HG02610 (cell line): Measurements from ENCODE around the gene URM1.
"Not testable (repeated sequence)": the region's sequence is repeated elsewhere in the genome, so short reads cannot be mapped to it uniquely, and the experiment has no call there.

Source experiments
- ATAC-seq: cut with Tn5 transposase; IDR thresholded peaks from one replicate; pipeline ENCODE4 v1.9.1; 2021; ENCODE audit warnings: mild to moderate bottlenecking, moderate library complexity; ENCODE audit not compliant: unreplicated experiment

Gene URM1

DNA sequence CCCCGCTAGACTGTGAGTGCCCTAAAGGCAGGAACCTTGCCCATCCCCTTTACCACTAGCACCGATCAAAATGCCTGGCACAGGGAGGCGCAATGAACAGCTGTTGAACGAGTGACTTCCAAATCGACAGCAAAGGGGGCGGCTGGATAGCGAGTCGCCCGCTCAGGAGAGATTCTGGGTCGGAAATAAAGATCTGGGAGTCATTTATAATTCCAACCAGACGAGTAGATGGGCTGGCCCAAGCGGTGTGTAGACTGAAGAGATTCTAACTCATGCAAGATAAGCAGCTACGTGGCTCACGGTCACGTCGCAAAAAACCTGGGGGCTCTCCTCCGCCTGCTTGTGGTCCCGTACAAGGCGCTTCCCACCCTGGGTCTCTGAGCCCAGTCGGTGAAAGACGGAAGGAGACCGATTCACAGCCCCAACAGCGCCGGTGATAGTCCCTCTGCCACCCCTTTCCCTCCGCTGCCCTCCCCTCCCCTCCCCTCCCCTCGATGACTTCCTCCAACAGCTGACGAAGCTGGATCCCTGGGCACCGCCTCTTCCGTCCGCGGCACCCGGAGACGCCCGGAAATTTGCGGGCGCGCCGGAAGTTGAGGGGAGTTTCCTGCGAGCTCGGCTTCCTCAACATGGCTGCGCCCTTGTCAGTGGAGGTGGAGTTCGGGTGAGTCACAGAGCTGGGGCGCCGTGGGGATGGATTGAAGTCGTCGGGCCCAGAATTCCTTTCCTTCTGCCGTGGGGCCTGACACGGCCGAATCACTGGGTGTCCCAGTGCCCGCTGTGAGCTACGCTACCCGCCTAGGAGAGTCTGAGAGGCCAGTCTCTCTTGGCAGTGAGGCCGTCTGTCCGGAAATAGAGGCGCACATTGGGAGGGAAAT lies at the start of gene URM1:
Gene URM1 (plus strand): TSS at position 623 of the 878 bp plus-strand sequence. CDS start 7 bp downstream, at position 630.
- ATAC-seq, result peak; percentile 83

DNA sequence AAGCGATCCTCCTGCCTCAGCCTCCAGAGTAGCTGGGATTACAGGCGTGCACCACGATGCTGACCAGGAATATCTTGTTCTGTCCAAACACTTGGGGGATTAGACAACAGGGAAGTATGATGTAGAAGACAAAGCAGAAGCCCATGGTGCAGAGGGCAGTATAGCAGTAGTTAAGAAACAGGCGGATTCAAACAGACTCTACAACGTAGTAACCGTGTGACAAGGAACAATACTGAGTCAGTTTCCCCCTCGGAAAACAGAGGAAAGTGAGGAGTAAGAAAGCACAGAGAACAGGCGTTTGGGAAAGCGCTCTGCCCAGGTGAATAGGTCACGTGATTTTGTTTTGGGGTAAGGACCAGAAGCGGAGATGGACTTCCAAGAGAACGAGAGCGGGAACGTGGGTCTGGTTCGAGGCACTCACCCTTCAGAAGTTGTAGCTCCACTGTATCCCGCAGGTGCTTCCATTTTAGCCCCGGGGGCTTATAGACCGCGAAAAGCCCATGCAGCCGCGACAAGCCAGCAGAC lies 49.2 kb upstream of the URM1 start:
- no peak for ATAC-seq

DNA sequence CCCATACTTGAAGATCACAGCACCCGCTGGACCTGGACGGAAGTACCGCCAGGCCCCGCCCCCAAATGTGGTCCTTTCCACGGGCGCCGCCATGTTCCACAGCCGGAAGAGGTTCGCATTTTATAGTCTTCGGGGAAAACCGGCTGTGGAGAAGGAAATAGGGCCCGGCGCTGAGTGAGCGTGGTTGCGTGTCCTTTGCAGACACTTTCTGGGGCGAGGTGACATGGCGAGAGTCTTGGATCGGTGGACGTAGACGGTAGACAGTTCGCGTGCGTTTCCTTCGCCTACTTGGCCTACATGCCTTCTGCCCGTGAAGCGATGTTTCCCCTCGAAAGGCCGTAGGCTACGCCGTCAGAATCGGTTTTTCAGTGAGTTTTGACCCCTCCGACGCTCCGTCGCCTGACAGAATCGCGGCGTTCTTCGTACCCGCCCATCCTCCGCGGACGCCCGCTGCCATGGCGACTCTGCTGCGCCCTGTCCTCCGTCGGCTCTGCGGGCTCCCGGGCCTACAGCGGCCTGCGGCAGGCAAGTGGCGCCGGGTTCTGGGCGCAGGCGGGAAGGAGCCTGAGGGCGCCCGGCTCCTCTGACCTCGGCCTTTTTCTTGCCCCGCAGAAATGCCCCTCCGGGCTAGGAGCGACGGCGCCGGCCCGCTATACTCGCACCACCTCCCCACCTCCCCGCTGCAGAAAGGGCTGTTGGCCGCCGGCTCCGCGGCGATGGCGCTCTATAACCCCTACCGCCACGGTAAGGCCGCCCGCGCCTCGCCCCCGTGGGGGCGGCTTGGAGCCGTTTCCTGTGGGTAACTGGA lies 48.6 kb upstream of the URM1 start, which contains the start of the genes COQ4 and TRUB2:
Gene COQ4 (plus strand): TSS at position 436 of the 808 bp plus-strand sequence. CDS start 20 bp downstream, at position 456.
Gene TRUB2 (minus strand): TSS at position 44 of the 808 bp plus-strand sequence. CDS start 39 bp downstream, at position 5.
- peak; percentile 82 for ATAC-seq

DNA sequence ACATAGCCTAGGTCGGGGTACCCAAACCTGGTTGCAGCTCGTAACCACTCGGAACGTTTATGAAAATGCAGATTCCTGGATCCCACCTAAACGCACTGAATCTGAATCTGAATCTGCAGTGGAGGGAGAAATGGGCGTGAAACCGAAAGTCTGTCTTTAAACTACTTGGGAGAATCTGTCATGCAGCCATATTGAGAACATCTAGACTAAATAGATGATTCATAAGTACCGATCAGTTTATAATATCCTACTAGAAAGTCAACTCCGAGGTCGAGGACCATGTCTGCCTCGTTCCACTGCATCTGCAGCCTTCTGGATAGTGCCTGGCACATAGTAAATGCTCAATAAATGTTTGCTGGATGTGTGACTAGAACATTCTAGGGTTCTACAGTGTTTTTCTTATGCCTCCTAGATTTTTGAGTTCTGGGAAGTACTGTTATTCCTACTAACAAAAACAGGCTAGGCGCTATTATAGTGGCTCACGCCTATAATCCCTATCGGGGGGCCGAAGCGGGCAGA lies 47.9 kb upstream of the URM1 start:
- ATAC-seq, result no peak

DNA sequence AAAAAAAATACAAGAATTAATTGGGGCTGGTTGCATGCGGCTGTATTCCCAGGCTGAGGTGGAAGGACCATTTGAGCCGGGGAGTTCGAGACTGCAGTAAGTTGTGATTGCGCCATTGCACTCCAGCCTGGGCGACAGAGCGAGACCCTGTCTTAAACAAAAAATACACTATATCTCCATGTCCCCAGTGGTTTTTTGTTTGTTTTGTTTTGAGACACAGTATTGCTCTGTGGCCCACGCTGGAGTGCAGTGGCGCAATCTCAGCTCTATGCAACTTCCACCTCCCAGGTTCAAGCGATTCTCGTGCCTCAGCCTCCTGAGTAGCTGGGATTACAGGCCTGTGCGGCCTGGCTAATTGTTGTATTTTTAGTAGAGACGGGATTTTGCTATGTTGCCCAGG lies 47.4 kb upstream of the URM1 start:
- no peak for ATAC-seq

DNA sequence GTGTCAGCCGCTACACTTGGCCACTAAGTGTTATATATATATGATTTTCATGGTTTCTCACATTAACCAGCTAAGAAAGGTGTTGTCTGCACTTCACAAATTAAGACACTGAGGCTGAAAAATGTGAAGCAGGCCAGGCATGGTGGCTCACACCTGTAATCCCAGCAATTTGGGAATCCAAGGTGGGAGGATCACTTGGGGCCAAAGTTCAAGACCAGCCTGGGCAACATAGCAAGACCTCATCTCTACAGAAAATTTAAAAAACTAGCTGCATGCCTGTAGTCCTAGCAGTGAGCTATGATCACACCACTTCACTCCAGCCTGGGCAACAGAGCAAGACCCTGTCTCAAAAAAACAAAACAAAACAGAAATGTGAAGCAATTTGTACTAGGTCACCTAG lies 46.8 kb upstream of the URM1 start:
- ATAC-seq, result no peak

DNA sequence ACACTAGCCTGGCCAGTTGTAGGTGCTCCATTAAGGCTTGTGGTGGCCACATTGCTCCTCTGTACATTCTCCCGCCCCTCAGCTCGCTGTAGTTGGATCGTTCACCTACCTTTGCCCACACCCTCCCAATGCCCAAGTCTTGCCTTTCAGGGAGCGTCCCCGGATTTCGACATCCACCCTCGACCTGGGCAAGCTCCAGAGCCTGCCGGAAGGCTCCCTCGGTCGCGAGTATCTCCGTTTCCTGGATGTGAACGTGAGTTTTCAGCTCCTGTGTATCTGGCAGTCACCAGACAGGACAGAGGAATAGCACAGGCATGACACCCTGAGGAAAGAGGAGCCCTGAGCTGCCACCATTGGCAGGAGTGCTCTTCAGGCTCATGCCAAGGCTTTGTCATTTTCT lies 45.5 kb upstream of the URM1 start:
- no peak for ATAC-seq

DNA sequence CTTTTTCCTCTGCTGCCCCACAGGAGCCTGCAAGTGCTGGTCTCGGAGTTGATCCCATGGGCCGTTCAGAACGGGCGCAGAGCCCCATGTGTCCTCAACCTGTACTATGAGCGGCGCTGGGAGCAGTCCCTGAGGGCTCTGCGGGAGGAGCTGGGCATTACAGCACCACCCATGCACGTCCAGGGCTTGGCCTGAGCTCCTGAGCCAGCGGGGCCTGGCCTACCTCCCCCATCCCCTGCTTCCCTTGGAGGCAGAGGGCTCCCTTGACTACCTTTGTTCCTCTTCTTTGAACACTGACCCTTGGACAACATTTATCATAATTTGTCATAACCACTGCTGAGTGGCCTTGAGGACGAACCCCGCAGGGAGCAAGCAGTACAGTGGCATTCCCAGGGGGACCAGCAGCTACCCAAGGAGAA lies 37.7 kb upstream of the URM1 start:
- ATAC-seq, result no peak

DNA sequence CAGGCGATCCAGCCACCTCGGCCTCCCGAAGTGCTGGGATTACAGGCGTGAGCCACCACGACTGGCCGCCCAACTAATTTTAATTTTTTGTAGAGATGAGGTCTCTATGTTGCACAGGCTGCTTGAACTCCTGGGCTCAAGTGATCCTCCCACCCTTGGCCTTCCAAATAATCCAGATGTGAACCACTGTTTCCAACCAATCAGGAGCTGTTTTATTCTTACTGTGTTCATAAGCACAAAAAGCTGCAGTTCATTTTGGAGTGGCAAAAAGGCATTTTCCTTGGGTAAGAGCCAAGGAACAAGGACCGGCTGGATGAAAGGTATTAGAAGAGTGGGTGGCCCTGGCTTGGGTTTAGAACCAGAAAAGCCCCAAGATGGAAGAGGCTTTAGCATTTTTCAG lies 36.0 kb upstream of the URM1 start:
- no peak for ATAC-seq

DNA sequence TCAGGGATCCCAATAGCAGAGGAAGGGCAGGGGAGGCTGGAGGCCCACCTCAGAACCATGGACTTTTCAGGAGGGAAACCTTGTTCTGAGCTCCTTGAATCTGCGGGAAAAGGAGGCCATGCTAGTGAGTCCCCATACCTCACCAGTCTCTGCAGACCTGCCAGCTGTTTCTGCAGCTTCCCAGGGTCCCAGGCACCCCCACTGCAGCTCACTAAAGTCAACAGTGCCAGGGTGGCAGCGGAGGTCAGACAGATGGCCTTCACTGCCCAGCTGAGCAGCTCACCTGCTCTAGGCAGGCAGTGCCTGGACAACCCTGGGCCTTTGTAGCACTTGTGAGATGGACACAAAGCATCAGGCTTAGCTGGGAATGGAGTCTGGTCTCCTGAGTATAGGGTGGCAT lies 35.3 kb upstream of the URM1 start:
- ATAC-seq, result no peak

DNA sequence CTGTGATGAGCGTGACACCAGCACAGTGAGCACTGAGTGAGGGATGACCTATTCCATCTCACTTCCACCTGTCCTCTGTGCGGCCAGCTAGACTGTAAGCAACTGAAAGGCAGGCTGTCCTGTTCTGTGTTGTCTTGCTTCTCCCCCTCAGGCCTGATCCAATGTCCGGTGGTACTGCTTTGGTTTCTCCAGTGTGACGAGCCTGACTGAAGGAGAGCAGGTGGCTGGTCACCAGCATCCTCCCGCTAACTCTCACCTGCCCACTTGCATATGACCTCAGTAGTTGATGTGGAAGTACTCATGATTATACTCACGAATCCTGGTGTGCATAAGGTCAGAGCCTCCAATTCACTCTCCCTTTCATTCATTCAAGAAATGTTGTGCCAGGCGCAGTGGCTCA lies 33.2 kb upstream of the URM1 start:
- no peak for ATAC-seq

DNA sequence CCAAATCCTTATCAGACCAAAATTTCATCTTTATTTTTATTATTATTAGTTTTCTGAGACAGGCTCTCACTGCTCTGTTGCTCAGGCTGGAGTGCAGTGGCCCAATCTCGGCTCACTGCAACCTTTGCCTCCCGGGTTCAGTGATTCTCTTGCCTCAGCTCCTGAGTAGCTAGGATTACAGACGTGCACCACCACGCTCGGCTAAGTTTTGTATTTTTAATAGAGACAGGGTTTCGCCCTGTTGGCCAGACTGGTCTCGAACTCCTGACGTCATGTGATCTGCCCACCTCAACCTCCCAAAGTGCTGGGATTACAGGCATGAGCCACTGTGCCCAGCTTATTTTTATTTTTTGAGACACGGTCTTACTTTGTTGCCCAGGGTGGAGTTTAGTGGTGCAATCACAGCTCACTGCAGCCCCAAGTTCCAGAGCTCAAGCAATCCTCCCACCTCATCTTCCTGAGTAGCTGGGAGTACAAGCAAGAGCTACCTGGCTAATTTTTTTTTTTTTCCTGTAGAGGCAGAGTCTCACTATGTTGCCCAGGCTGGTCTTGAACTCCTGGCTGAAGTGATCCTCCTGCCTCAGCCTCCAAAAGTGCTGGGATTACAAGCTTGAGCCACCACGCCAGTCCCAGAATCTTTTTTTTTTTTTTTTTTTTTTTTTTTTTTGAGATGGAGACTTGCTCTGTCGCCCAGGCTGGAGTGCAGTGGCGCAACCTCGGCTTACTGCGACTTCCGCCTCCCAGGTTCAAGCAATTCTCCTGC lies 32.1 kb upstream of the URM1 start:
- ATAC-seq, result not testable (repeated sequence)

DNA sequence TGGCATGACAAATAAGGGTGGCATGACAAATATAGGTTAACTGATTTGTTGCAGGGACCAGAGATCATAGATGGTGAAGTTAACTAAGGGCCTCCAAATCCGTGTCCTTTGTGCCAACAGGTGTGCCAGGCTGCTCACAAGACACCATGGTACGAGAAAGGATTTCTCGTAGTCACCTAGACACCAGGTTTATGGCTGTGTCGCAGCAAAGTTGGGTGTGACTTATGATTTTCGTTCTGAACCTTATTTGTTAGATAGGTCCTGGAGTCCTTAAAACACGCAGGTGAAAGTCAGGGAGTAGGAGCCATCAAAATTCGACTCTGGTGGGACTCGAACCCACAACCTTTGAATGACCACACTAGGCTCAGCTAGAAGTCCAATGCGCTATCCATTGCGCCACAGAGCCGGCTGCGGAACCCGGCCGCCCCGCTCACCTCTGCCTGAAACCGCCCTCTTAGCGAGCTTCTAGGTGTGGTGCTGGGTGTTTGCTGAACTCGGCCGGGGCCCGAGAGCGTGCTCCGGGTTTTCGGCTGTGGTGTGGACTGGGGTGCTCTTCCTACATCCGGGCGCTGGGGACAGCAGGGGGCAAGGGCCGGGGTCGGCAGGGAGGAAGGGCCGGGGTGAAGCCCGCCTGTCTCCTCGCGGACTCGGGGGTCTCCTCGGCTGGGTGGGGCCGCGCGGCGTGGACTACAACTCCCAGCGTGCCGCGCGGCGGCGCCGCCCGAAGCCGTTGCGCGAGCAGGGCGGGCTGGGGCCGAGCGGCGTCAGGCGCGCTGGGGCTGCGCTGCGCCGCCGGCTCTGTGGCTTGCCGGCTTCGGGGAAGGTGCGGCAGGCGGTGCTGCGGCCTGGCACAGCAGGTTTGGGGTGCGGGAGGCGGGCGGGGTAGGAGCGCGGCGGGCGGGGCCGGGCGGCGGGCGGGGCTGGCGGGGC lies 31.1 kb upstream of the URM1 start, which contains the start of gene SLC27A4:
Gene SLC27A4 (plus strand): TSS at position 767 of the 930 bp plus-strand sequence. CDS start 2,606 bp downstream, outside the sequence.
- peak; percentile 79 for ATAC-seq

DNA sequence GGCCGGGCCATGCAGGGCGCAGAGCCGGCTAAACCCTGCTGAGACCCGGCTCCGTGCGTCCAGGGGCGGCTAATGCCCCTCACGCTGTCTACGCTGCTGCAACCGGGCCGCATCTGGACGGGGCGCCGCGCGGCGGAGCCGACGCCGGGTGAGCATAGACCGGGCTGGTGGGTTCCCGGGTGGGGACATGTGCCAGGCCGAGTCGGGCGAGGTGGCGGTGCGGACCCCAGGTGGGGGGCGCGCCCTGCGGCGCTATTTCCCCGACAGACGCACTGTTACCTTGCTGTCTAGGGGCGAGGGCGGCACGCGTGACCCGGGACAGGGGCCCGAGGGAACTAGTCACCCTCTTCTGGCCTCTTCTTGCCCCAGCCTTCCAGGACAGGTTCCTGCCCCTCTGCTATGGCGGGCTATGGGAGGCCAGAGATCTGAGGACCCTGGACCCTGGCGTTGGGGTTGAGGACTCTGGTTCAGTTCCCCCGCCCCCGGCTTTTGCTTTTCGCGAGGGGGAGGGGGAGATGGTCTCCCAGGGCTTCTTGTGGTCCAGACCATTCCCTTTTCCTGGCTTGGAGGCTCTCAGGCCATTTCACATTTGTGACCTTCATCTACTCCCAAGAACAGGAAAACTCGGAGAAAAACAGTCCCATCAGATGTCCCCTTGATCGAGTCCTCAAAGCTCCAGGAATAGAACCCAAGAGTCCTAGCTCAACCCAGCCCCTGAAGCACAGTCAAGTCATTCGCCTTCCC lies 30.3 kb upstream of the URM1 start:
- no peak for ATAC-seq

DNA sequence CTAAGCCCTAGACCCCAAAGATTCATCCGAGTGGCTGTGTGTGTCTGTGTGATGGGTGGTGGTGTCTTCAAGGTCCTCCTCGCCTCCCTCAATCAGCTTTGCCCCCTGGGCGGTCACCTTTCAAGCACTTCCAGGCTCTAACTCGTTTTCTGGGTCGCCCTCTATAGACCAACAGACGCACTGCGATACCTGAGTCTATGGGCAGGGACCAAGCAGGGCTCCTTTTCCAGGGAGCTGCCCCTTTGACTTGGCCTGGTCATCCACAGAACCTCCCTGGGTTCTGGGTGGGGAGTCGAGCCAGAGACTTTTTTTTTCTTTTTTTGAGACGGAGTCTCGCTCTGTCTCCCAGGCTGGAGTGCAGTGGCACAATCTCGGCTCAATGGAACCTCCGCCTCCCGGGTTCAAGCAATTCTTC lies 29.7 kb upstream of the URM1 start:
- peak; percentile 45 for ATAC-seq

DNA sequence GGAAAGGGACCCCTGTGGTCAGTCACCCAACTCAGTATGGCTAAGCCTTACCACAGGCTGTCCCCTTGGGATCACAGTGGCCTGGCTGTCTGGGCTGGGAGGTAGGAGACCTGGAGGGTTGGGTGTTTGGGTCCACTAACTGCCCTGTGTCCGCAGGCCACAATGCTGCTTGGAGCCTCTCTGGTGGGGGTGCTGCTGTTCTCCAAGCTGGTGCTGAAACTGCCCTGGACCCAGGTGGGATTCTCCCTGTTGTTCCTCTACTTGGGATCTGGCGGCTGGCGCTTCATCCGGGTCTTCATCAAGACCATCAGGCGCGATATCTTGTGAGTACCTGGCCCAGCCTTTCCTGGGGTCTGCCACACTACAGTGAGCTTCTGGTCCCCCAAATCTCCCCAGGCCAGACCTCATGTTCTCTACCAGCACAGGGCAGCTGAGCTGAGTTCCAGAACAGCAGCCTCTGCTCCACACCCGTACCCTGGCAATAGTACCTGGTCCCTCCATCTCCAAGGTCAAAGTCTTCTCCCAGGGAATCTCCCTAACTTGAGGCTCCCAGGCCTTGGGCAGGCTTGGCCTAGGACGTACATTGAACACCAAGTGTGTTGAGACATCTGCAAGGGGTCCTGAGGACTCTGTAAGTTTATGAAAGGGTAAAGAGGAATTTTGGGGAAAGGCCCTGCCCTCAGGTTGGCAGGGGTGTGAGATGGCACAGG lies 28.0 kb upstream of the URM1 start:
- no peak for ATAC-seq

DNA sequence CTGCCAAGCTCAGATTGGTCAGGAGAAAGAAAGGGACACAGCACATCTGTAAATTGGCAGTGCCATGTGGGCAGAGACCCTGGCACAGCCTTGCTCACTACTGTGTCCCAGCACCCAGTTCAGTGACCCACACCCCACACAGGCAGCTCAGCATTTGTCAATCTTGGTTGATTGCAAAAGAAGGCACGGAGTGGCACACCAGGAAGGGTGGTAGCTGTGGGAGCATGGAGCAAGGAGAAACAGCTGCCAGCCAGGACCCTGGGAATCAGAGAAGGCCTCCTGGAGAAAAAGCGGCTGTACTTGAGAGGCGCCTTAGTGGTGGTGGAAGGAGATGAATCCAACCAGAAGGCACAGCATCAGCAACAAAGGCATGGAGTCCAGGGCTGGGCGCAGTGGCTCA lies 27.3 kb upstream of the URM1 start:
- no peak for ATAC-seq
